SK-N-SH (cell line): ENCODE data around the gene ATP1A4.

Experiments
- CTCF ChIP-seq: fragments of 200-600 bp; sonication (generic); IDR thresholded peaks from 2 replicates; pipeline ENCODE4 v1.6.1; 2017; ENCODE audit warnings: antibody characterized with exemption, mild to moderate bottlenecking, moderate library complexity
- RAD21 ChIP-seq: IDR thresholded peaks from 2 replicates; pipeline ENCODE4 v1.6.1; 2012; ENCODE audit warnings: mild to moderate bottlenecking, low read length
- RFX5 ChIP-seq: IDR thresholded peaks from 2 replicates; pipeline ENCODE4 v1.6.1; 2012; ENCODE audit warnings: mild to moderate bottlenecking, improper control_type of control experiment, low read length
- TF ChIP-seq, protein P1 (sequence below): IDR thresholded peaks from 2 replicates; pipeline ENCODE4 v1.6.1; 2012; ENCODE audit warnings: mild to moderate bottlenecking, low read depth, low read length, moderate library complexity

DNA sequence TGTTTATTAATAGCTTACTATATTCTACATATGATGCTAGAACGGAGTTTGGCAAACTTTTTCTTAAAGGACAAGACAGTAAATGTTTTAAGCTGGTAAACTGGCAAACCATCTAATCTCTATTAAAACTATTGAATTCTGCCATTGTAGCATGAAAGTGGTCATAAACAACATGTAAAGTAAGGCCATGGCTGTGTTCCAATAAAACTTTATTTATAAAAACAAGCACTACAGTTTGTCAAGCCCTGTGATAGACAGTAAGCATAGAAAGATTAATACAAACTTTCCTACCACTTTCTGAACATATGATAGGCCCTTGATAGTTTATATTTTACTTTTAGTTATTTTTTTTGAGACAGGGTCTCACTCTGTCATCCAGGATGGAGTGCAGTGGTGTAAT is 76.2 kb downstream of the ATP1A4 start:
- TF ChIP-seq, protein P1, sequence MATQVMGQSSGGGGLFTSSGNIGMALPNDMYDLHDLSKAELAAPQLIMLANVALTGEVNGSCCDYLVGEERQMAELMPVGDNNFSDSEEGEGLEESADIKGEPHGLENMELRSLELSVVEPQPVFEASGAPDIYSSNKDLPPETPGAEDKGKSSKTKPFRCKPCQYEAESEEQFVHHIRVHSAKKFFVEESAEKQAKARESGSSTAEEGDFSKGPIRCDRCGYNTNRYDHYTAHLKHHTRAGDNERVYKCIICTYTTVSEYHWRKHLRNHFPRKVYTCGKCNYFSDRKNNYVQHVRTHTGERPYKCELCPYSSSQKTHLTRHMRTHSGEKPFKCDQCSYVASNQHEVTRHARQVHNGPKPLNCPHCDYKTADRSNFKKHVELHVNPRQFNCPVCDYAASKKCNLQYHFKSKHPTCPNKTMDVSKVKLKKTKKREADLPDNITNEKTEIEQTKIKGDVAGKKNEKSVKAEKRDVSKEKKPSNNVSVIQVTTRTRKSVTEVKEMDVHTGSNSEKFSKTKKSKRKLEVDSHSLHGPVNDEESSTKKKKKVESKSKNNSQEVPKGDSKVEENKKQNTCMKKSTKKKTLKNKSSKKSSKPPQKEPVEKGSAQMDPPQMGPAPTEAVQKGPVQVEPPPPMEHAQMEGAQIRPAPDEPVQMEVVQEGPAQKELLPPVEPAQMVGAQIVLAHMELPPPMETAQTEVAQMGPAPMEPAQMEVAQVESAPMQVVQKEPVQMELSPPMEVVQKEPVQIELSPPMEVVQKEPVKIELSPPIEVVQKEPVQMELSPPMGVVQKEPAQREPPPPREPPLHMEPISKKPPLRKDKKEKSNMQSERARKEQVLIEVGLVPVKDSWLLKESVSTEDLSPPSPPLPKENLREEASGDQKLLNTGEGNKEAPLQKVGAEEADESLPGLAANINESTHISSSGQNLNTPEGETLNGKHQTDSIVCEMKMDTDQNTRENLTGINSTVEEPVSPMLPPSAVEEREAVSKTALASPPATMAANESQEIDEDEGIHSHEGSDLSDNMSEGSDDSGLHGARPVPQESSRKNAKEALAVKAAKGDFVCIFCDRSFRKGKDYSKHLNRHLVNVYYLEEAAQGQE: no peak
- no peak for TF ChIP-seq CTCF
- no peak for TF ChIP-seq RAD21
- TF ChIP-seq RFX5: no peak
